IMR-90 (cell line): ENCODE measurements around the gene MALT1. TPM values are rescaled to one million over a fixed set of nuclear protein-coding genes. Genes with fewer than 3 reads are reported as not detected.

ENCODE experiments used
- ATAC-seq: fragments of 200-7000 bp; cut with Tn5 transposase; 2 replicates; pipeline ENCODE4 v1.9.1; 2020; ENCODE audit warnings: low read depth, mild to moderate bottlenecking, moderate library complexity
- BruUV-seq: library from RNA; stranded (reverse); fragments of 400-500 nt; replicated peaks from 2 replicates; lab custom pipeline; 2021; lab: Mats Ljungman, UMichigan
- CTCF ChIA-PET: fragments of 300-600 bp; formaldehyde crosslinking; extraction: SDS; loops from one replicate; lab custom pipeline; 2021; ENCODE audit warnings: antibody characterized with exemption; lab: Yijun Ruan, JAX
- POLR2A ChIA-PET: fragments of 300-600 bp; sonication (Branson Sonifier 250); formaldehyde crosslinking; loops from one replicate; lab custom pipeline; 2022; ENCODE audit warnings: antibody characterized with exemption; ENCODE audit not compliant: unreplicated experiment; lab: Charles Lee
- DNase-seq: peaks from one replicate; pipeline ENCODE4 v3.0.0; 2013
- H2AFZ ChIP-seq: replicated peaks from 2 replicates; pipeline ENCODE3; 2013; ENCODE audit warnings: low read length, mild to moderate bottlenecking; ENCODE audit not compliant: poor library complexity
- H2AK5ac ChIP-seq: 2 replicates; pipeline ENCODE4 v1.6.1; 2013; ENCODE audit warnings: low read depth, low read length, inconsistent platforms
- H2AK9ac ChIP-seq: replicated peaks from 2 replicates; pipeline ENCODE3; 2013; ENCODE audit warnings: mild to moderate bottlenecking, low read depth, low read length, moderate library complexity; ENCODE audit not compliant: poor library complexity
- H2BK120ac ChIP-seq: 2 replicates; pipeline ENCODE4 v1.6.1; 2013; ENCODE audit warnings: low read depth, low read length, inconsistent platforms
- H2BK15ac ChIP-seq: 3 replicates; pipeline ENCODE4 v1.6.1; 2013; ENCODE audit warnings: low read depth, low read length, inconsistent platforms
- H2BK20ac ChIP-seq: 2 replicates; pipeline ENCODE4 v1.6.1; 2013; ENCODE audit warnings: low read depth, mild to moderate bottlenecking, inconsistent platforms, low read length, moderate library complexity
- H2BK5ac ChIP-seq: 2 replicates; pipeline ENCODE4 v1.6.1; 2013; ENCODE audit warnings: mild to moderate bottlenecking, low read depth, low read length, inconsistent platforms; ENCODE audit not compliant: poor library complexity, severe bottlenecking
- H3K14ac ChIP-seq: replicated peaks from 2 replicates; pipeline ENCODE4 v1.6.1; 2013; ENCODE audit warnings: low read depth, low read length, inconsistent platforms
- H3K18ac ChIP-seq: 2 replicates; pipeline ENCODE4 v1.6.1; 2013; ENCODE audit warnings: low read depth, low read length, control low read depth
- H3K23ac ChIP-seq: 2 replicates; pipeline ENCODE4 v1.6.1; 2013; ENCODE audit warnings: low read depth, low read length, inconsistent platforms
- H3K27ac ChIP-seq: 2 replicates; pipeline ENCODE4 v1.5.1; 2013; ENCODE audit warnings: mild to moderate bottlenecking, control low read depth, low read length; ENCODE audit not compliant: insufficient read depth
- H3K27me3 ChIP-seq: 2 replicates; pipeline ENCODE4 v1.6.1; 2013; ENCODE audit warnings: low read length; ENCODE audit not compliant: control insufficient read depth, insufficient read depth
- H3K36me3 ChIP-seq: 2 replicates; pipeline ENCODE4 v1.6.1; 2013; ENCODE audit warnings: low read length, mixed read lengths; ENCODE audit not compliant: control insufficient read depth, insufficient read depth
- H3K4ac ChIP-seq: 2 replicates; pipeline ENCODE4 v1.6.1; 2013; ENCODE audit warnings: low read depth, low read length, inconsistent platforms
- H3K4me1 ChIP-seq: 2 replicates; pipeline ENCODE4 v1.6.1; 2013; ENCODE audit warnings: low read length, mixed read lengths; ENCODE audit not compliant: control insufficient read depth, insufficient read depth
- H3K4me2 ChIP-seq: 2 replicates; pipeline ENCODE4 v1.6.1; 2013; ENCODE audit warnings: low read depth, mild to moderate bottlenecking, control low read depth, low read length, moderate library complexity
- H3K4me3 ChIP-seq: 2 replicates; pipeline ENCODE4 v1.5.1; 2013; ENCODE audit warnings: low read depth, mild to moderate bottlenecking, control low read depth, low read length, moderate library complexity; ENCODE audit not compliant: insufficient read depth
- H3K56ac ChIP-seq: 2 replicates; pipeline ENCODE4 v1.6.1; 2013; ENCODE audit warnings: low read length, inconsistent platforms; ENCODE audit not compliant: insufficient read depth; ENCODE audit errors: extremely low read depth
- H3K79me1 ChIP-seq, 2 experiments: 2 replicates each; pipeline ENCODE4 v1.6.1; 2013; ENCODE audit warnings: low read length in 2 of 2, inconsistent platforms in 1 of 2, low read depth in 1 of 2
- H3K9ac ChIP-seq: 2 replicates; pipeline ENCODE4 v1.6.1; 2013; ENCODE audit warnings: low read depth, low read length, control low read depth
- H3K9me1 ChIP-seq: 2 replicates; pipeline ENCODE4 v1.6.1; 2013; ENCODE audit warnings: low read length, inconsistent platforms; ENCODE audit not compliant: insufficient read depth
- H3K9me3 ChIP-seq: 2 replicates; pipeline ENCODE4 v1.6.1; 2013; ENCODE audit warnings: low read length; ENCODE audit not compliant: control insufficient read depth, insufficient read depth
- H4K20me1 ChIP-seq: 2 replicates; pipeline ENCODE4 v1.6.1; 2013; ENCODE audit warnings: low read length, inconsistent platforms; ENCODE audit not compliant: insufficient read depth
- H4K5ac ChIP-seq: 2 replicates; pipeline ENCODE4 v1.6.1; 2013; ENCODE audit warnings: mild to moderate bottlenecking, low read depth, low read length, control low read depth
- H4K8ac ChIP-seq, 2 experiments: 2 replicates each; pipeline ENCODE4 v1.6.1; 2013; ENCODE audit warnings: low read depth in 2 of 2, low read length in 2 of 2, control low read depth in 1 of 2, inconsistent platforms in 1 of 2
- H4K91ac ChIP-seq: 2 replicates; pipeline ENCODE4 v1.6.1; 2013; ENCODE audit warnings: low read depth, low read length, inconsistent platforms; ENCODE audit not compliant: insufficient read depth
- BHLHE40 ChIP-seq: fragments of 150-350 bp; IDR thresholded peaks from 2 replicates; pipeline ENCODE4 v1.6.1; 2016; ENCODE audit warnings: mild to moderate bottlenecking, low read depth, low read length
- CEBPB ChIP-seq: IDR thresholded peaks from 2 replicates; pipeline ENCODE4 v1.6.1; 2012; ENCODE audit warnings: low read depth, low read length, improper control_type of control experiment
- CHD1 ChIP-seq: IDR thresholded peaks from 2 replicates; pipeline ENCODE4 v1.6.1; 2012; ENCODE audit warnings: low read depth, low read length, improper control_type of control experiment
- FOS ChIP-seq: fragments of 150-350 bp; IDR thresholded peaks from 2 replicates; pipeline ENCODE4 v1.6.1; 2016; ENCODE audit warnings: low read depth, low read length
- MAFK ChIP-seq: IDR thresholded peaks from 2 replicates; pipeline ENCODE4 v1.6.1; 2012; ENCODE audit warnings: low read depth, low read length, improper control_type of control experiment
- MAZ ChIP-seq: IDR thresholded peaks from 2 replicates; pipeline ENCODE4 v1.6.1; 2012; ENCODE audit warnings: low read depth, mild to moderate bottlenecking, low read length, improper control_type of control experiment, moderate library complexity, borderline replicate concordance
- MXI1 ChIP-seq: IDR thresholded peaks from 2 replicates; pipeline ENCODE4 v1.6.1; 2012; ENCODE audit warnings: low read depth, mild to moderate bottlenecking, low read length, moderate library complexity, borderline replicate concordance
- NFE2L2 ChIP-seq: fragments of 150-350 bp; IDR thresholded peaks from 2 replicates; pipeline ENCODE4 v1.6.1; 2016; ENCODE audit warnings: low read depth, mild to moderate bottlenecking, low read length
- POLR2A ChIP-seq: IDR thresholded peaks from 2 replicates; pipeline ENCODE4 v1.6.1; 2012; ENCODE audit warnings: mild to moderate bottlenecking, low read depth, low read length
- RAD21 ChIP-seq: IDR thresholded peaks from 2 replicates; pipeline ENCODE4 v1.6.1; 2012; ENCODE audit warnings: low read length, improper control_type of control experiment
- RCOR1 ChIP-seq: IDR thresholded peaks from 2 replicates; pipeline ENCODE4 v1.6.1; 2012; ENCODE audit warnings: mild to moderate bottlenecking, low read length, improper control_type of control experiment; ENCODE audit not compliant: insufficient replicate concordance
- RFX5 ChIP-seq: IDR thresholded peaks from 2 replicates; pipeline ENCODE4 v1.8.0; 2012; ENCODE audit warnings: low read depth, mild to moderate bottlenecking, low read length, moderate library complexity
- SMC3 ChIP-seq: fragments of 150-350 bp; IDR thresholded peaks from 2 replicates; pipeline ENCODE4 v1.6.1; 2016; ENCODE audit warnings: low read depth, mild to moderate bottlenecking, antibody characterized with exemption, low read length, moderate library complexity
- WGBS, 2 experiments: methylation state at CpG; one replicate each; pipeline versions ENCODE4 v1.1.5 to v1.1.7; 2013; ENCODE audit warnings: missing lambda C conversion rate in 2 of 2; ENCODE audit not compliant: insufficient read length in 1 of 2; ENCODE audit errors: extremely low coverage in 2 of 2; 5-methylcytosine and 5-hydroxymethylcytosine counted together
- dilution Hi-C: fragments of 300-500 bp; cut with HindIII; formaldehyde crosslinking; loops from one replicate; pipeline ENCODE4 v1.14.3; 2018; ENCODE audit warnings: low sequenced_read_pairs; ENCODE audit not compliant: unreplicated experiment
- in situ Hi-C: fragments of 300-500 bp; cut with MboI; formaldehyde crosslinking; loops from 3 replicates; pipeline ENCODE4 v1.14.3; 2019; ENCODE audit warnings: low sequenced_read_pairs, inconsistent platforms, mixed read lengths
- intact Hi-C: fragments of 100-400 bp; cut with micrococcal nuclease; formaldehyde crosslinking; loops from 2 replicates; pipeline ENCODE4 v1.10.0; 2022
- polyA plus RNA-seq, 3 experiments: library from polyadenylated mRNA; depleted of rRNA; stranded (reverse); fragments of >200 nt; gene quantifications; 2 replicates each; pipeline ENCODE4 v1.2.3, GENCODE V29; 2012; ENCODE audit warnings: low replicate concordance in 1 of 3
- total RNA-seq: library from RNA; depleted of rRNA; stranded (reverse); fragments of >200 nt; gene quantifications from 2 replicates; pipeline ENCODE4 v1.2.3, GENCODE V29; 2012
- TF ChIP-seq, protein P1 (sequence below): conservative IDR thresholded peaks from 2 replicates; pipeline ENCODE4 v1.5.1; 2012; ENCODE audit warnings: mild to moderate bottlenecking, low read depth, low read length, improper control_type of control experiment
- TF ChIP-seq, protein P2 (sequence below): fragments of 150-350 bp; IDR thresholded peaks from 2 replicates; pipeline ENCODE4 v1.6.1; 2017; ENCODE audit warnings: mild to moderate bottlenecking, antibody characterized with exemption, low read length, low read depth
- TF ChIP-seq, protein P3 (sequence below): fragments of 150-350 bp; IDR thresholded peaks from 2 replicates; pipeline ENCODE4 v1.6.1; 2016; ENCODE audit warnings: low read depth, mild to moderate bottlenecking, low read length, moderate library complexity, borderline replicate concordance

The MALT1 gene
- total and polyA plus RNA-seq, 2 of the 4 experiments (the other 2 are of a cell fraction): 8.3 to 25.3 TPM

DNA sequence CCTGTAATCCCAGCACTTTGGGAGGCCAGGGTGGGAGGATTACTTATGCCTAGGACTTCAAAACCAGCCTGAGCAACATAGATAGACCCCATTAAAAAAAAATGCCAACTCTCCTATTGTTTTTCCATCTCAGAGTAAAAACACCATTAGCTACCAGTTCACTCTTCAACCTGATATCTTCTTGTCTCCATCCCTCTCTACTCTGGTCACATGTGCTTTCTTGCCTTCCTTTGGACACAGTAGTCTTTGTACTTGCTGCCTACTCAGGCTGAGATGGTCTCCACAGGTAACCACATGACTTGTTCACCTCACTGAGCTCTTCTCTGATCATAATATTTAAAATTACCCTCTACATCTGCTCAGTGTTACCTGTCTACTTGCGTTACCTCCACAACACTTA, 5.0 kb downstream of the MALT1 start:
- peaks cover 9% of the 10 kb centered on the region for H3K9me1 ChIP-seq
- in situ Hi-C loops (no loop called here), intact Hi-C loops (loop anchor here (5.0 kb wide), 1 partner anchor 41 kb away; no protein-coding TSS in a partner anchor), dilution Hi-C loops (no loop called here)
- no peak overlapping the region for H2AK5ac ChIP-seq
- H2BK120ac ChIP-seq: no peak overlapping the region
- H3K9me3 ChIP-seq: no peaks in the 10 kb centered on the region
- H3K4ac ChIP-seq: no peak overlapping the region
- no peak overlapping the region for H4K8ac ChIP-seq
- no peak overlapping the region for H3K4me3 ChIP-seq
- ChIA-PET POLR2A (interaction anchor here (0.6 kb wide), 1 partner anchor 342 kb away, joined by 7 read pairs; no protein-coding TSS in a partner anchor), CTCF (no interaction called here)
- no peak overlapping the region for H2BK15ac ChIP-seq
- no peak overlapping the region for H3K14ac ChIP-seq
- H3K27ac ChIP-seq: no peak overlapping the region
- peaks cover 31 to 57% of the 10 kb centered on the region in 2 experiments for H3K79me1 ChIP-seq
- H4K91ac ChIP-seq: no peak overlapping the region; the same call in 1 of the 2 replicates
- no peak overlapping the region for H3K4me2 ChIP-seq
- H2AFZ ChIP-seq: no peak overlapping the region
- ATAC-seq (no peak), DNase-seq (no peak)
- no CpG with 5 or more reads among the region's 1 CpG for WGBS, 2 experiments
- TF ChIP-seq CEBPB (no peak), SMC3 (no peak), MXI1 (no peak), CHD1 (no peak), BHLHE40 (no peak), POLR2A (no peak), RFX5 (no peak), RCOR1 (no peak), RAD21 (no peak), MAFK (no peak), NFE2L2 (no peak), FOS (no peak), MAZ (no peak)
- TF ChIP-seq, protein P1, sequence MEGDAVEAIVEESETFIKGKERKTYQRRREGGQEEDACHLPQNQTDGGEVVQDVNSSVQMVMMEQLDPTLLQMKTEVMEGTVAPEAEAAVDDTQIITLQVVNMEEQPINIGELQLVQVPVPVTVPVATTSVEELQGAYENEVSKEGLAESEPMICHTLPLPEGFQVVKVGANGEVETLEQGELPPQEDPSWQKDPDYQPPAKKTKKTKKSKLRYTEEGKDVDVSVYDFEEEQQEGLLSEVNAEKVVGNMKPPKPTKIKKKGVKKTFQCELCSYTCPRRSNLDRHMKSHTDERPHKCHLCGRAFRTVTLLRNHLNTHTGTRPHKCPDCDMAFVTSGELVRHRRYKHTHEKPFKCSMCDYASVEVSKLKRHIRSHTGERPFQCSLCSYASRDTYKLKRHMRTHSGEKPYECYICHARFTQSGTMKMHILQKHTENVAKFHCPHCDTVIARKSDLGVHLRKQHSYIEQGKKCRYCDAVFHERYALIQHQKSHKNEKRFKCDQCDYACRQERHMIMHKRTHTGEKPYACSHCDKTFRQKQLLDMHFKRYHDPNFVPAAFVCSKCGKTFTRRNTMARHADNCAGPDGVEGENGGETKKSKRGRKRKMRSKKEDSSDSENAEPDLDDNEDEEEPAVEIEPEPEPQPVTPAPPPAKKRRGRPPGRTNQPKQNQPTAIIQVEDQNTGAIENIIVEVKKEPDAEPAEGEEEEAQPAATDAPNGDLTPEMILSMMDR: no peak
- TF ChIP-seq, protein P2, sequence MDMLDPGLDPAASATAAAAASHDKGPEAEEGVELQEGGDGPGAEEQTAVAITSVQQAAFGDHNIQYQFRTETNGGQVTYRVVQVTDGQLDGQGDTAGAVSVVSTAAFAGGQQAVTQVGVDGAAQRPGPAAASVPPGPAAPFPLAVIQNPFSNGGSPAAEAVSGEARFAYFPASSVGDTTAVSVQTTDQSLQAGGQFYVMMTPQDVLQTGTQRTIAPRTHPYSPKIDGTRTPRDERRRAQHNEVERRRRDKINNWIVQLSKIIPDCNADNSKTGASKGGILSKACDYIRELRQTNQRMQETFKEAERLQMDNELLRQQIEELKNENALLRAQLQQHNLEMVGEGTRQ: no peak
- TF ChIP-seq, protein P3, sequence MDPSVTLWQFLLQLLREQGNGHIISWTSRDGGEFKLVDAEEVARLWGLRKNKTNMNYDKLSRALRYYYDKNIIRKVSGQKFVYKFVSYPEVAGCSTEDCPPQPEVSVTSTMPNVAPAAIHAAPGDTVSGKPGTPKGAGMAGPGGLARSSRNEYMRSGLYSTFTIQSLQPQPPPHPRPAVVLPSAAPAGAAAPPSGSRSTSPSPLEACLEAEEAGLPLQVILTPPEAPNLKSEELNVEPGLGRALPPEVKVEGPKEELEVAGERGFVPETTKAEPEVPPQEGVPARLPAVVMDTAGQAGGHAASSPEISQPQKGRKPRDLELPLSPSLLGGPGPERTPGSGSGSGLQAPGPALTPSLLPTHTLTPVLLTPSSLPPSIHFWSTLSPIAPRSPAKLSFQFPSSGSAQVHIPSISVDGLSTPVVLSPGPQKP: no peak
- no peaks in the 10 kb centered on the region for H3K27me3 ChIP-seq
- H3K4me1 ChIP-seq: peaks cover 11% of the 10 kb centered on the region
- H4K20me1 ChIP-seq: peaks cover 22% of the 10 kb centered on the region
- H2BK20ac ChIP-seq: no peak overlapping the region
- H3K18ac ChIP-seq: no peak overlapping the region
- H2BK5ac ChIP-seq: no peak overlapping the region
- peaks cover 2% of the 10 kb centered on the region; the same call in 1 of the 2 replicates for H3K36me3 ChIP-seq
- no peak overlapping the region; the same call in 1 of the 2 replicates for H3K23ac ChIP-seq
- no peak overlapping the region for H3K9ac ChIP-seq
- BruUV-seq: no TSS peak
- H4K5ac ChIP-seq: no peak overlapping the region
- no peak overlapping the region for H3K56ac ChIP-seq
- H2AK9ac ChIP-seq: no peak overlapping the region
